ENCODE data around the gene GNAL. TPM values are rescaled to one million over a fixed set of nuclear protein-coding genes. Genes with fewer than 3 reads are reported as not detected.

Gene GNAL
- total RNA-seq, 1 experiment from 2014 or later: 4.6 TPM

- Histone ChIP-seq H3K9me3 (ENCODE audit: control insufficient read depth in 1 of 2, insufficient read depth in 1 of 2, low read depth in 1 of 2, low read length in 2 of 2) (no peaks in the 10 kb centered on the region), H3K27ac (ENCODE audit: low read depth, low read length) (no peak overlapping the region), H3K9ac (ENCODE audit: low read length) (no peak overlapping the region), H2AFZ (ENCODE audit: low read depth, low read length, poor library complexity, severe bottlenecking) (no peak overlapping the region), H3K4me3 (replicated peaks in 1 of 2; ENCODE audit: low read depth in 1 of 2, low read length in 2 of 2) (no peak overlapping the region), H3K9me2 (ENCODE audit: insufficient read depth) (no peaks in the 10 kb centered on the region), H3K4me2 (ENCODE audit: low read length) (no peak overlapping the region), H3K4me1 (ENCODE audit: control insufficient read depth in 1 of 2, insufficient read depth in 2 of 2, low read length in 2 of 2) (no peaks in the 10 kb centered on the region), H3K27me3 (ENCODE audit: insufficient read depth, low read length) (no peaks in the 10 kb centered on the region), H3K36me3 (ENCODE audit: control insufficient read depth in 1 of 2, insufficient read depth in 2 of 2, low read length in 2 of 2) (no peaks in the 10 kb centered on the region), H4K20me1 (ENCODE audit: insufficient read depth) (no peaks in the 10 kb centered on the region), H3K79me2 (ENCODE audit: insufficient read depth, low read length) (peaks cover under 1% of the 10 kb centered on the region; the same call in 1 of the 2 replicates)
- ChIA-PET POLR2A (no interaction called here), RAD21 (ENCODE audit: low non-redundant PET in 1 of 2, low total read pairs in 2 of 2, uncharacterized antibody in 2 of 2, unreplicated experiment in 2 of 2) (no interaction called here), CTCF (interaction anchor here (1.9 kb wide), 1 partner anchor 93 kb away, joined by 5 read pairs; no protein-coding TSS in a partner anchor)
- ATAC-seq: no peak
- BruUV-seq (replicated peaks): no TSS peak
- DNase-seq (ENCODE audit: low read depth, low spot score): no peak
- no peak for TF ChIP-seq SP1 (IDR thresholded peaks at IDR 0.05; ENCODE audit: low read depth)
- no peak for TF ChIP-seq CEBPB (IDR thresholded peaks at IDR 0.05; ENCODE audit: low read depth)
- no peak for TF ChIP-seq MAX (IDR thresholded peaks at IDR 0.05)
- TF ChIP-seq CBX3 (IDR thresholded peaks at IDR 0.05; ENCODE audit: low read depth): no peak
- TF ChIP-seq ATF3 (IDR thresholded peaks at IDR 0.05): no peak
- no peak for TF ChIP-seq YY1 (IDR thresholded peaks at IDR 0.05; ENCODE audit: extremely low read depth, insufficient replicate concordance, low read depth, low read length)
- TF ChIP-seq POLR2AphosphoS5 (IDR thresholded peaks at IDR 0.05; ENCODE audit: low read depth, low read length): no peak
- TF ChIP-seq POLR2A (IDR thresholded peaks at IDR 0.05; ENCODE audit: borderline replicate concordance, extremely low read depth, insufficient read depth, insufficient read length): no peak
- TF ChIP-seq REST (IDR thresholded peaks at IDR 0.05; ENCODE audit: low read depth): no peak
- TF ChIP-seq ELF1 (IDR thresholded peaks at IDR 0.05; ENCODE audit: borderline replicate concordance, low read depth): no peak
- TF ChIP-seq CTCF (IDR thresholded peaks at IDR 0.05 in 2 of 3, conservative IDR thresholded peaks at IDR 0.05 in 1 of 3; ENCODE audit: borderline replicate concordance in 1 of 3, insufficient read depth in 1 of 3, low read depth in 2 of 3, low read length in 2 of 3): no peak
- TF ChIP-seq TCF7L2 (IDR thresholded peaks at IDR 0.05; ENCODE audit: borderline replicate concordance, extremely low read depth, insufficient read depth, insufficient read length): no peak
- intact Hi-C loops (cut with micrococcal nuclease): no loop called here
Measured at GRCh38 chr18:11901826-11902438, 212.9 kb downstream of the GNAL start.

Measured in HCT116 (cell line).